A673 (cell line): ENCODE results near the gene SMIM44. TPM values are rescaled to one million over a fixed set of nuclear protein-coding genes. Genes with fewer than 3 reads are reported as not detected.

Source experiments
- BruUV-seq: library from RNA; stranded (reverse); fragments of 400-500 nt; replicated peaks from 2 replicates; lab custom pipeline; 2021; lab: Mats Ljungman, UMichigan
- CTCF ChIA-PET: fragments of 300-600 bp; sonication (Branson Sonifier 250); formaldehyde crosslinking; loops from one replicate; lab custom pipeline; 2022; ENCODE audit warnings: antibody characterized with exemption; lab: Charles Lee
- POLR2A ChIA-PET: fragments of 300-600 bp; sonication (Branson Sonifier 250); formaldehyde crosslinking; loops from one replicate; lab custom pipeline; 2022; ENCODE audit warnings: antibody characterized with exemption; ENCODE audit not compliant: low non-redundant PET; lab: Charles Lee
- DNase-seq: peaks from one replicate; pipeline ENCODE4 v3.0.0-alpha.2; 2015; ENCODE audit warnings: low spot score
- H3K27ac ChIP-seq: fragments of 200-600 bp; sonication (generic); 2 replicates; pipeline ENCODE4 v1.5.1; 2016; ENCODE audit warnings: mixed run types, low read depth, mild to moderate bottlenecking, mixed read lengths, antibody characterized with exemption, low read length; ENCODE audit not compliant: poor library complexity, severe bottlenecking
- H3K27me3 ChIP-seq: fragments of 200-600 bp; sonication (generic); replicated peaks from 2 replicates; pipeline ENCODE4 v1.6.1; 2017; ENCODE audit warnings: mixed run types, low read depth, mild to moderate bottlenecking, mixed read lengths, antibody characterized with exemption, low read length; ENCODE audit not compliant: insufficient read depth, poor library complexity
- H3K36me3 ChIP-seq: fragments of 200-600 bp; sonication (generic); 2 replicates; pipeline ENCODE4 v1.6.1; 2016; ENCODE audit warnings: mixed run types, mild to moderate bottlenecking, mixed read lengths, antibody characterized with exemption, low read length; ENCODE audit not compliant: insufficient read depth, poor library complexity, severe bottlenecking
- H3K4me1 ChIP-seq: fragments of 200-600 bp; sonication (generic); 2 replicates; pipeline ENCODE4 v1.6.1; 2017; ENCODE audit warnings: mixed run types, mild to moderate bottlenecking, mixed read lengths, antibody characterized with exemption, low read length; ENCODE audit not compliant: insufficient read depth, poor library complexity, severe bottlenecking
- H3K4me3 ChIP-seq: fragments of 200-600 bp; sonication (generic); 2 replicates; pipeline ENCODE4 v1.5.1; 2016; ENCODE audit warnings: low read depth, mixed run types, mild to moderate bottlenecking, mixed read lengths, low read length; ENCODE audit not compliant: poor library complexity, severe bottlenecking
- H3K9me3 ChIP-seq: fragments of 200-600 bp; sonication (generic); 2 replicates; pipeline ENCODE4 v1.6.1; 2016; ENCODE audit warnings: mixed run types, low read depth, mild to moderate bottlenecking, mixed read lengths, antibody characterized with exemption, low read length; ENCODE audit not compliant: poor library complexity, severe bottlenecking
- EZH2 ChIP-seq: fragments of 200-600 bp; sonication (generic); IDR thresholded peaks from 2 replicates; pipeline ENCODE4 v1.6.1; 2017; ENCODE audit warnings: borderline replicate concordance, low read depth, mild to moderate bottlenecking, mixed read lengths, antibody characterized with exemption, low read length; ENCODE audit not compliant: poor library complexity, severe bottlenecking
- intact Hi-C: fragments of 100-400 bp; cut with micrococcal nuclease; formaldehyde crosslinking; loops from one replicate; pipeline ENCODE4 v1.10.0; 2022; ENCODE audit not compliant: unreplicated experiment
- total RNA-seq: library from RNA; stranded (reverse); gene quantifications from 2 replicates; pipeline ENCODE4 v1.2.3, GENCODE V29; 2021
- TF ChIP-seq, protein P1 (sequence below): fragments of 300-800, 200-600 bp; sonication (generic); conservative IDR thresholded peaks from 2 replicates; pipeline ENCODE4 v1.5.1; 2017; ENCODE audit warnings: low read depth, mild to moderate bottlenecking, antibody characterized with exemption, low read length, moderate library complexity, mixed read lengths

SMIM44 gene
- total RNA-seq, 1 experiment from 2014 or later: not detected

DNA sequence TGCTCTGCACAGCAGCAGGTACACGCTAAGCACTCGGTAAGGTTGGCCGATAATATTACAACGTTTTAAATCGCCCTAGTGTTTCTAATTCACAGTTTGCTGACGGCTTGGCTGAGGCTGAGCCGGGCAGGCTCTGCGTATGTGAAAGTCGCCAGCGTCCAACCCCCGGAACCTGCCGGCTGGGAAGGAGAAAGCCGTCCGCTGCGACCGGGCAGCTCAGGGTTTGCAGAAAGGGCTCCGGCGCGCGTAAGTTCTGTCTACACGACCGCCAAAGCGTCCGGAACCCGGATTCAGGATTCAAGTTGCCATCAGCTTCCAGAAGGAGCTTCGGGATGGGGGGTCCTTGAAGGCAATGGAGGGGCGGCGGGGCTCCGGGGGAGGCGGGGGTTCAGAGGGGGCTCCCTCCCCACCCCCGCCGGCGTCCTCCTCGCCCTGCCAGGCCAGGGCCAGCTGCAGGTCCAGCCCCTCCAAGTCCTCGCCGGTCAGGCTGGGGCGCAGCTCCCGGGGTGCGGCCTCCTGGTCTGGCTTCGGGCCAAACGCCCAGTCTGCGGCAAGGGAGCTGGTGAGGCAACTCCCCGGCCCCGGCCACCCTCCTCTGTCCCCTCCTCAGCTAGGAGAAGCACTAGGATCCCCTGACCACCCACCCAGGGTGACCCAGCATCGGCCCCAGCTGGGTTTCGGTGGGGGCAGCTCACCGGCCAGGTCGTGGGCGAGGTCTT lies 575 bp downstream of the SMIM44 start:
- Histone ChIP-seq H3K9me3 (no peaks in the 10 kb centered on the region), H3K27me3 (peaks cover 40% of the 10 kb centered on the region), H3K4me3 (no peak overlapping the region), H3K4me1 (no peaks in the 10 kb centered on the region), H3K36me3 (no peaks in the 10 kb centered on the region), H3K27ac (no peak overlapping the region)
- POLR2A ChIA-PET: interaction anchor here (0.6 kb wide), 1 partner anchor 77 kb away, joined by 3 read pairs; no protein-coding TSS in a partner anchor
- TF ChIP-seq EZH2: no peak
- TF ChIP-seq, protein P1, sequence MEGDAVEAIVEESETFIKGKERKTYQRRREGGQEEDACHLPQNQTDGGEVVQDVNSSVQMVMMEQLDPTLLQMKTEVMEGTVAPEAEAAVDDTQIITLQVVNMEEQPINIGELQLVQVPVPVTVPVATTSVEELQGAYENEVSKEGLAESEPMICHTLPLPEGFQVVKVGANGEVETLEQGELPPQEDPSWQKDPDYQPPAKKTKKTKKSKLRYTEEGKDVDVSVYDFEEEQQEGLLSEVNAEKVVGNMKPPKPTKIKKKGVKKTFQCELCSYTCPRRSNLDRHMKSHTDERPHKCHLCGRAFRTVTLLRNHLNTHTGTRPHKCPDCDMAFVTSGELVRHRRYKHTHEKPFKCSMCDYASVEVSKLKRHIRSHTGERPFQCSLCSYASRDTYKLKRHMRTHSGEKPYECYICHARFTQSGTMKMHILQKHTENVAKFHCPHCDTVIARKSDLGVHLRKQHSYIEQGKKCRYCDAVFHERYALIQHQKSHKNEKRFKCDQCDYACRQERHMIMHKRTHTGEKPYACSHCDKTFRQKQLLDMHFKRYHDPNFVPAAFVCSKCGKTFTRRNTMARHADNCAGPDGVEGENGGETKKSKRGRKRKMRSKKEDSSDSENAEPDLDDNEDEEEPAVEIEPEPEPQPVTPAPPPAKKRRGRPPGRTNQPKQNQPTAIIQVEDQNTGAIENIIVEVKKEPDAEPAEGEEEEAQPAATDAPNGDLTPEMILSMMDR: no peak
- DNase-seq: no peak
- CTCF ChIA-PET: interaction anchor here (0.6 kb wide), 1 partner anchor 198 kb away, joined by 3 read pairs; no protein-coding TSS in a partner anchor
- BruUV-seq: no TSS peak
- intact Hi-C loops: no loop called here

DNA sequence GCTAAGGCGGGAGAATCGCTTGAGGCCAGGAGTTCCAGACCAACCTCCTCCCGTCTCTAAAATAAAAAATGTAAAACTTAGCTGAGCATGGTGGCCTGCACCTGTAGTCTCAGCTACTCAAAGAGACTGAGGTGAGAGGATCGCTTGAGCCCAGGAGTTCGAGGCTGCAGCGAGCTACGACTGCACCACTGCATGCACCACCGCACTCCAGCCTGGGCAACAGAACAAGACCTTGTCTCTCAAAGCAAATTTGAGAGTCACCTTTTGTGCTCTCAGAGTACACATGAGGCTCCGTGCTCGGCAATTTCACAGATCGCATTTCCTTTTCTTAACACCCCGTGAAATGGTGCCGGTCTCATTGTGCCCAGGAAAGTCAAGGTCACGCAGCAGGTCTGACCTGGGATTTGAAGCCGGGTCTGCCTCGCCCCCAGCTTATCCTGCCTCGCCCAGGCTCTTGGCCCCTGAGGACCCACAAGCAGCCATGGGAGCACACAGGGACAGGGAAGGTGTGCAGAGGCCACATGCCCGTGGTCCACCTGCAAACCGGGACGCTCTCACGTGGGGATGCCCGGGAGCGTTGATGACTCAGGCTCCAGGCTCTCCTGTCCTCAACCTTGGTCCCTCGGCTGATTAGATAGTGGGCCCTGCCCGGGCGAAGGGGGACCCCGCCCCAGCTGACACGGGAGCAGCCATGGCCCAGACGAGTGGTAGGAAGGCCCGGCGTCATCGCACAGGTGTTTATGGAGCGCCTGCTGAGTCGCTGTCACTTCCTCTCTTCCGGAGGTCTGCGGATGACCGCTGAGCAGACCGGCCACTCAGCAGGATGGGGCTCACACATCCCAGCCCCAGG lies 1.8 kb downstream of the SMIM44 start:
- H3K27ac ChIP-seq: no peak overlapping the region
- H3K36me3 ChIP-seq: no peaks in the 10 kb centered on the region
- H3K4me3 ChIP-seq: no peak overlapping the region
- ChIA-PET POLR2A (interaction anchor here (0.6 kb wide), 1 partner anchor 418 kb away, joined by 5 read pairs; no protein-coding TSS in a partner anchor), CTCF (no interaction called here)
- TF ChIP-seq, protein P1: no peak
- TF ChIP-seq EZH2: no peak
- intact Hi-C loops: no loop called here
- no peak for DNase-seq
- H3K9me3 ChIP-seq: no peaks in the 10 kb centered on the region
- BruUV-seq: no TSS peak
- no peaks in the 10 kb centered on the region for H3K4me1 ChIP-seq
- H3K27me3 ChIP-seq: peaks cover 40% of the 10 kb centered on the region

DNA sequence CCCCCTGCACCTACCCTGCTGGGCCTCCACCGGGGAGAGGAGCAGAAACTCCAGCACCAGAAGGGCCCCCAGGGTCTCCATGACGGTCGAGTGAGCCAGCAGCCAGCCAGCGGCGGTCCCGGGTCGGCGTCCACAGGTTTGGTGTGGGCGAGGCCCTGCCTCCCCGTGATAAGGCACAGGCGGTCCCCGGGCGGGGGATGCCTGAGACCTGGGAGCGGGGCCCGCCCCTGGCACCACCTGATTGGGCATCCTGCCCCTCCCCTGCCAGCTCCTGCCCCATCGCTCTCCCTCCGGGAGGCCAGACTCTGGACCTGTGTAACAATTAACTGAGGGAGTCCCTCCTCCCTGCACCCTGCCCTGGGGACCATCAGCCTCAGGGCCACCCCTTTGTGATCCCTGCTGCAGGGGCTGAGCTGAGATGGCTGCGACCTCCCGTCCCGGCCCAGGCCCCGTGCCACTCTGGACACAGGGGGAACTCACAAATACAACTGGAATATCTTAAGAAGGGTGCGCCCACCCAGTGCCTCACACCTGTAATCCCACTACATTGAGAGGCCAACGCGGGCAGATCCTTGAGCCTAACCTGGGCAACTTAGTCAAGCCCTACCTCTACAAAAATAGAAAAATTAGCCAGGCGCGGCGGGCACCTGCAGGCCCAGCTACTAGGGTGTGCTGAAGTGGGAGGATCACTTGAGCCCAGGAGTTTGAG lies 2.7 kb downstream of the SMIM44 start, which contains the start of gene SMIM24:
SMIM24 (minus strand) TSS at position 143 of the 709 bp plus-strand sequence; CDS start at position 81, 62 bp downstream.
- POLR2A ChIA-PET: no interaction called here
- Histone ChIP-seq H3K27me3 (peaks cover 40% of the 10 kb centered on the region), H3K4me3 (no peak within 1 kb of the TSS), H3K36me3 (no peaks in the 10 kb centered on the region), H3K9me3 (no peaks in the 10 kb centered on the region), H3K27ac (no peak within 1 kb of the TSS), H3K4me1 (no peaks in the 10 kb centered on the region)
- TF ChIP-seq, protein P1: no peak
- no peak for TF ChIP-seq EZH2
- no peak for DNase-seq
- intact Hi-C loops: no loop called here
- CTCF ChIA-PET: interaction anchor here (1.0 kb wide), 1 partner anchor 175 kb away, joined by 6 read pairs; no protein-coding TSS in a partner anchor
- BruUV-seq: no TSS peak
